BLaER1 (cell line): ENCODE results near the gene GAS7.

Experiments
- H3K27ac ChIP-seq: shearing (Covaris generic); formaldehyde crosslinking; 2 replicates; pipeline ENCODE4 v1.8.1; 2022
- H3K27me3 ChIP-seq: shearing (Covaris generic); formaldehyde crosslinking; 2 replicates; pipeline ENCODE4 v1.8.1; 2022
- H3K36me3 ChIP-seq: shearing (Covaris generic); formaldehyde crosslinking; 2 replicates; pipeline ENCODE4 v1.8.1; 2022
- H3K4me1 ChIP-seq: shearing (Covaris generic); formaldehyde crosslinking; 2 replicates; pipeline ENCODE4 v1.8.1; 2022
- H3K4me2 ChIP-seq: shearing (Covaris generic); formaldehyde crosslinking; 2 replicates; pipeline ENCODE4 v1.8.1; 2022
- H3K4me3 ChIP-seq: shearing (Covaris generic); formaldehyde crosslinking; 2 replicates; pipeline ENCODE4 v1.8.1; 2022
- H3K9ac ChIP-seq: shearing (Covaris generic); formaldehyde crosslinking; 2 replicates; pipeline ENCODE4 v1.8.1; 2022
- H3K9me3 ChIP-seq: shearing (Covaris generic); formaldehyde crosslinking; 2 replicates; pipeline ENCODE4 v1.8.1; 2022
- H4K20me1 ChIP-seq: shearing (Covaris generic); formaldehyde crosslinking; 2 replicates; pipeline ENCODE4 v1.8.1; 2022
- Cebpa-rat ChIP-seq: shearing (Covaris generic); IDR thresholded peaks from 2 replicates; pipeline ENCODE4 v1.8.1; 2022

GAS7 gene

DNA sequence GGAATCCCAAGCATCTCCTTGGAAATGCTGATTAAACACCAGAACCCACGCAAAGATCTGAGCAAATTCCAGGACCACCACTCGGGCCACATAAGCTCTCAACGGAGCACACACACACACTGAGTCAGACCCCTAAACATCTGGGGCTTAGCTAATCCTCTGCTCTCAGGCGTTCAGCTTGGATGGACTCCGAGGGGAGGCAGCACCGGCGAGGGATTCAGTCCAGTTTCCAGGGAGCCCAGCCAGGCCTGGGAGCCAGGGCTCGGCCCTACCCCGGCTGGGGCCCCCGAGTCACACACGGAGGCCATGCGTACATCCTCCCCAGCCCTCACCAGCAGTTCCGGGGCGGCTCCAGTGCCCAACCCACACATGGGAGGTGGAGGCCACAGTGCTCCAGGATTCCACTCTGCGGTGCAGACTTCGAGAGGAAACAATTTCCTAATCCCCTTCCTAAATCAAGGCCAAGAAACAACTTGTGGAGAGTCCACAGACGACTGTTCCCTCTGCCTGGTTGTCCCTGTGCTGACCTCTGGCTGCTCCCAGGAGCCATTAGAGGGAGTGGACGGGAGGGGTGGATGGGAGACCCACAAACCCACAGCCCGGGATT lies 70.5 kb downstream of the GAS7 start:
- Histone ChIP-seq H3K4me3 (no peak overlapping the region), H3K27ac (peak overlapping the region; percentile 80)

DNA sequence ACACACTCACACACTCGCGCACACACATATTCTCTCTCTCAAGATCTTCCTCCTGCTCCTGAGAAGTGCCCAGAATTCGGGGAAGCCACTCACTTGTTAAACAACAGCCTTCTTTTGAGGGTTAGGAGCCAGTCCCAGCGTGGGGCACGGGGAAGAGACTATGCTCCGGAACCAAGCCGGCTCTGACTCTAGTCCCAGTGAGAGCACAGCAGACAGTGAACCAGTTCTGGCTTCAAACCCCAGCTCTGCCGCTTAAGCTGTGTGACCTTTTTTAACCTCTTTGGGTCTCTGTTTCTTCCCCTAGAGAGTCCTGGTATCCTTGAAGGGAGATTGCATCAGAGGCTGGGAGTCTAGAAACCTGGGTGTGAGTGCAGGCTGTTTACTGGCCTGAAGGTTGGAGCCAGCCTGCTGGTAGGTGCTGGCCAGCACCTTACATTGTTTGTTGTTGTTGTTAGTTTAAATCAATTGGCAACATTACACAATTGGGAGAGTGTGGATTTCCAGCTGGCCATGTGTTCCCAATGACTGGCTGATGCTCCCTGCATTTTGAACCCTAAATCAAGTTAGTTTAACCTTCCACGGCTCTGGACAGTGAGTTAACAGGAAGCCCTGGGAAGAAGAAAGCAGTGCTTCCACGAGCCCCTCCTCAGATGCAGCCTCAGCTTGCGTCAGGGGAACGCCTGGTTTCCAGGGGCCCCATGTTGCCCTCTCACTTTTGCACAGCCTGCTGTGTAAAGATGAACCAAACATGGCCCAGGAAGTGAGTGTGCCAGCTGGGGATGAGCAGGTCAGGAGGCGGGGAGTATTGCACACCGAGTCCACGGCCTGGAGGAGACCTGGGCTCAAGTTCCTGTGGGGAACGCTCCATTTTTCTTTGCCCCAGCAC lies 71.5 kb downstream of the GAS7 start:
- peak overlapping the region; percentile 74 for H3K4me2 ChIP-seq
- H3K4me1 ChIP-seq, result peaks cover 90% of the 10 kb centered on the region
- peak overlapping the region; percentile 80 for H3K27ac ChIP-seq
- H3K9me3 ChIP-seq, result peaks cover 3% of the 10 kb centered on the region; the same call in 1 of the 2 replicates
- no peak overlapping the region for H3K4me3 ChIP-seq
- no peaks in the 10 kb centered on the region for H3K27me3 ChIP-seq
- H4K20me1 ChIP-seq, result no peaks in the 10 kb centered on the region
- peak overlapping the region; percentile 70 for H3K9ac ChIP-seq
- H3K36me3 ChIP-seq, result no peaks in the 10 kb centered on the region
- peak; percentile 78; the same call in 1 of the 2 replicates for TF ChIP-seq Cebpa-rat

More for the DNA sequence above, 70.5 kb downstream of the GAS7 start:
- peak overlapping the region; percentile 74 for H3K4me2 ChIP-seq
- no peaks in the 10 kb centered on the region for H3K36me3 ChIP-seq
- no peak for TF ChIP-seq Cebpa-rat
- peak overlapping the region; percentile 70 for H3K9ac ChIP-seq
- H4K20me1 ChIP-seq, result no peaks in the 10 kb centered on the region
- no peaks in the 10 kb centered on the region for H3K27me3 ChIP-seq
- peaks cover 90% of the 10 kb centered on the region for H3K4me1 ChIP-seq
- H3K9me3 ChIP-seq, result peaks cover 3% of the 10 kb centered on the region; the same call in 1 of the 2 replicates

DNA sequence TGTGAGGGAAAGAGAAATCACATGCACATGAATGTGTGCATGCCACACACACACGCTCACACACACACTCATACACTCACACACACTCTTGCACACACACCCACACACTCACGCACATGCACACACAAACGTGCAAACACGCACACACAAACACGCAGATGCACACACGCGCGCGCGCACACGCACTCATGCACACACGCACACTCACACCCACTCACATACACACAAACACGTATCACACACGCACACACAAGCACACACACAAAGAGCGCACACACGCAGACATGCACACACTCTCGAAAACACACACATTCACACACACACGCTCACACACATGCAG lies 72.2 kb downstream of the GAS7 start:
- TF ChIP-seq Cebpa-rat, result no peak
- H3K9me3 ChIP-seq, result peaks cover 3% of the 10 kb centered on the region; the same call in 1 of the 2 replicates
- peak overlapping the region; percentile 70; the same call in 1 of the 2 replicates for H3K9ac ChIP-seq
- no peaks in the 10 kb centered on the region for H4K20me1 ChIP-seq
- peak overlapping the region; percentile 80 for H3K27ac ChIP-seq
- H3K4me2 ChIP-seq, result peak overlapping the region; percentile 74
- peaks cover 95% of the 10 kb centered on the region for H3K4me1 ChIP-seq
- H3K27me3 ChIP-seq, result no peaks in the 10 kb centered on the region
- no peak overlapping the region for H3K4me3 ChIP-seq
- H3K36me3 ChIP-seq, result no peaks in the 10 kb centered on the region

DNA sequence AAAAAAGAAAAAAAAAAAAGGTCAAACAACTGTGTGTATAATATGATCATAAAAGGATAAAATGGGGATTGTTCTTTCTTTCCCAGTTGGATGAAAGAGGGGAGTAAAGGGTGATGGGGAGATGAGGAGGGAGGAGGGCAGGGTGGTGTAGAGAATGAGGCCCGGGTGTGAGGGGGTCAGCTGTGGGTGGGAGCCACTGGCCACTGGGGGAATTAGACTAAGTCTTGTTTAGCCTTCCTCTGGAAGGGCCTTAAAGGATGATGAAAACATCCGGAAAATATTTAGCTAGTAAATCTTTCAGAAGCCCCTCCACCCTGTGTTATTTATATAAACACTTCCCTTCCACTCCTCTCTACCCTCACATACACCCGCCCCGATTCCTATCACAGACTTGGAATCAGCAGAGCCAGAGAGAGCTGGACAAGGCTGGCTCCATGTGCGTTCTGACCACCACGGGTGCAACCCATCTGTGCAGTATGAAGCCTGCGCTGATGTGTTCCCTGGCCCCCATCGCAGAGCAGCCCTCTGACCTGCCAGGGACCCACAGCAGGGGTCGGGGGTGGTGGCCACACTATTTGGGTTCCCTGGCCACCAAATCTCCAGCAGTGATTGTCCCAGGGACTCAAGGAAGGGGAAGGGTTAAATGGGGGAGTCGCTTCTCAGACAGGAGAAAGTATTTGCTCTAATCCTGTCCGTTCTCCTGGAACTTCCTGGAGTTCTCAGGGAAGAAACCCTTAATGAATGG lies 72.7 kb downstream of the GAS7 start:
- Histone ChIP-seq H3K9ac (0 out of 2 replicates have a peak overlapping the region, but pooled peaks have one; percentile 6), H3K27me3 (no peaks in the 10 kb centered on the region), H3K27ac (peak overlapping the region; percentile 80), H4K20me1 (no peaks in the 10 kb centered on the region), H3K4me3 (no peak overlapping the region), H3K4me2 (peak overlapping the region; percentile 74), H3K9me3 (peaks cover 3% of the 10 kb centered on the region; the same call in 1 of the 2 replicates), H3K4me1 (peaks cover 95% of the 10 kb centered on the region), H3K36me3 (no peaks in the 10 kb centered on the region)
- no peak for TF ChIP-seq Cebpa-rat

- peak overlapping the region; percentile 83; the same call in 1 of the 2 replicates for H3K9ac ChIP-seq
- no peak for TF ChIP-seq Cebpa-rat
These were observed 75.3 kb downstream of the GAS7 start for GRCh38 chr17:10123093-10123492.

DNA sequence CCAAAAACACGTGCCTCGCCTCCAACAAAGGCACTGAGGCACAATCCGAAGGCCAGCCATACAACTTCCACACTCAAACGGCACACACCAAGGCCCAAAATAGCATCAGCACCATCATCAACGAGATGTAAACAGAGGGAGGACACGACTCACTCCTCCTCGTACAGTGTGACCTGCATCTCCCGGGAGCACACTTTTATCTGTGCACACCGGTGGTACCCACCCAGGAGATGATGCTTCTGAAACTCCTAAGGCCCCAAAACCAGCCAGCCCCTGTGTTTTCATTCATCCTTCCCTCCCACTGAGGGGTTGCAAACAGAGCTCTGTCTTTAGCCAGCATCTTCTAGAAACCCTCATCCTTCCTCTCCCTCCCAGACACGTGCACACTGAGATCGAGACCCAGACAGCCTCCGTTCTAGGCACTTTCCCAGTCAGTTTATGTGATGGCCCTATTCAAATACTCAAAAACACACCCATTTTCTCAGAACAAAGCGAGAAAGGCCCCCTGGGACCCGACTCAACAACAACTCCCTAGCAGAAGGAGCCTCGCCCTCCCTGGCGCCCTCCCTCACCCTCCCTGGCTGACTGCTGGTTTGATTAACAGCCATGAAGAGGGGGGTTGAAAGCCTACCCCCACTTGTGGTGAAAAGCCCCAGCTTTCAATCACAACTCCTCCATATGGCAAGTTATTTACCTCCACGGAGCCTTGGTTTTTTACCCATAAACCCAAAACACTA lies 76.3 kb downstream of the GAS7 start:
- Histone ChIP-seq H3K4me3 (peak overlapping the region; percentile 49; the same call in 1 of the 2 replicates), H3K27me3 (no peaks in the 10 kb centered on the region), H3K27ac (peak overlapping the region; percentile 98), H3K4me2 (peak overlapping the region; percentile 95), H3K9me3 (no peaks in the 10 kb centered on the region), H3K36me3 (no peaks in the 10 kb centered on the region), H3K9ac (peak overlapping the region; percentile 83), H3K4me1 (peaks cover 100% of the 10 kb centered on the region), H4K20me1 (no peaks in the 10 kb centered on the region)
- TF ChIP-seq Cebpa-rat, result no peak

More at GRCh38 chr17:10123093-10123492, 75.3 kb downstream of the GAS7 start:
- H3K27ac ChIP-seq, result peak overlapping the region; percentile 98
- no peaks in the 10 kb centered on the region for H3K36me3 ChIP-seq
- H3K4me2 ChIP-seq, result peak overlapping the region; percentile 95
- no peak overlapping the region for H3K4me3 ChIP-seq
- H3K9me3 ChIP-seq, result no peaks in the 10 kb centered on the region
- peaks cover 100% of the 10 kb centered on the region for H3K4me1 ChIP-seq
- H4K20me1 ChIP-seq, result no peaks in the 10 kb centered on the region
- no peaks in the 10 kb centered on the region for H3K27me3 ChIP-seq

- H3K4me1 ChIP-seq, result peaks cover 100% of the 10 kb centered on the region
- no peaks in the 10 kb centered on the region for H4K20me1 ChIP-seq
- no peaks in the 10 kb centered on the region for H3K36me3 ChIP-seq
- H3K9ac ChIP-seq, result peak overlapping the region; percentile 83
- TF ChIP-seq Cebpa-rat, result no peak
- peak overlapping the region; percentile 98 for H3K27ac ChIP-seq
- no peaks in the 10 kb centered on the region for H3K27me3 ChIP-seq
- H3K4me3 ChIP-seq, result peak overlapping the region; percentile 49
- peak overlapping the region; percentile 95 for H3K4me2 ChIP-seq
- no peaks in the 10 kb centered on the region for H3K9me3 ChIP-seq
These were observed 77.7 kb downstream of the GAS7 start for GRCh38 chr17:10120749-10121148.

- H3K36me3 ChIP-seq, result no peaks in the 10 kb centered on the region
- H3K4me3 ChIP-seq, result peak overlapping the region; percentile 49
- H3K27ac ChIP-seq, result peak overlapping the region; percentile 98
- H3K4me1 ChIP-seq, result peaks cover 98% of the 10 kb centered on the region
- no peak for TF ChIP-seq Cebpa-rat
- no peaks in the 10 kb centered on the region for H3K9me3 ChIP-seq
- peak overlapping the region; percentile 83 for H3K9ac ChIP-seq
- peak overlapping the region; percentile 95 for H3K4me2 ChIP-seq
- H3K27me3 ChIP-seq, result no peaks in the 10 kb centered on the region
- H4K20me1 ChIP-seq, result no peaks in the 10 kb centered on the region
These were observed 78.3 kb downstream of the GAS7 start for GRCh38 chr17:10120109-10120485.
